HepG2 (cell line): ENCODE data around the gene OSBPL10. TPM values are rescaled to one million over a fixed set of nuclear protein-coding genes. Genes with fewer than 3 reads are reported as not detected.

Source experiments
- AKAP8 ChIP-seq: sonication (generic); formaldehyde crosslinking; IDR thresholded peaks from 2 replicates; pipeline ENCODE4 v1.5.1; 2020; ENCODE audit warnings: mild to moderate bottlenecking, missing genetic modification reagents
- CREM ChIP-seq, 2 experiments: sonication (generic) in 1 of 2; formaldehyde crosslinking in 1 of 2; IDR thresholded peaks; 2 replicates each; pipeline versions ENCODE4 v1.4.0 to v1.6.1; 2016 to 2020; ENCODE audit warnings: antibody characterized with exemption in 1 of 2, mild to moderate bottlenecking in 1 of 2, missing genetic modification reagents in 1 of 2
- ETV5 ChIP-seq: IDR thresholded peaks from 2 replicates; pipeline ENCODE4 v1.6.1; 2018; ENCODE audit warnings: missing biosample characterization, missing genetic modification reagents, inconsistent platforms, borderline replicate concordance
- IRX3 ChIP-seq: sonication (generic); formaldehyde crosslinking; IDR thresholded peaks from 2 replicates; pipeline ENCODE4 v1.8.1; 2023; ENCODE audit warnings: mild to moderate bottlenecking, low read depth, missing genetic modification reagents, borderline replicate concordance
- MED1 ChIP-seq: sonication (generic); formaldehyde crosslinking; IDR thresholded peaks from 2 replicates; pipeline ENCODE4 v1.4.0; 2020; ENCODE audit warnings: missing genetic modification reagents
- NCOR1 ChIP-seq: fragments of 200-600 bp; sonication (generic); IDR thresholded peaks from 2 replicates; pipeline ENCODE4 v1.7.0; 2017; ENCODE audit warnings: antibody characterized with exemption, low read length, borderline replicate concordance
- NKX3-1 ChIP-seq: sonication (generic); formaldehyde crosslinking; IDR thresholded peaks from 2 replicates; pipeline ENCODE4 v1.5.0; 2020; ENCODE audit warnings: missing genetic modification reagents
- PHF20 ChIP-seq: sonication (generic); formaldehyde crosslinking; IDR thresholded peaks from 2 replicates; pipeline ENCODE4 v1.5.0; 2020; ENCODE audit warnings: mild to moderate bottlenecking, missing genetic modification reagents
- RARA ChIP-seq: IDR thresholded peaks from 2 replicates; pipeline ENCODE4 v1.6.1; 2016; ENCODE audit warnings: missing genetic modification reagents, missing compliant biosample characterization
- RFX3 ChIP-seq: IDR thresholded peaks from 2 replicates; pipeline ENCODE4 v1.6.1; 2016; ENCODE audit warnings: missing biosample characterization, missing genetic modification reagents
- SMC3 ChIP-seq: IDR thresholded peaks from 2 replicates; pipeline ENCODE4 v1.6.1; 2011; ENCODE audit warnings: low read length, improper control_type of control experiment
- SP1 ChIP-seq, 2 experiments: fragments of 450-650 bp in 1 of 2; sonication (generic) in 1 of 2; formaldehyde crosslinking in 1 of 2; IDR thresholded peaks; 2 replicates each; pipeline versions ENCODE4 v1.4.0 to v1.6.1; 2016 to 2020; ENCODE audit warnings: missing genetic modification reagents in 1 of 2
- SUZ12 ChIP-seq: fragments of 150-350 bp; IDR thresholded peaks from 2 replicates; pipeline ENCODE4 v1.6.1; 2014; ENCODE audit warnings: low read depth, low read length
- TCF12 ChIP-seq, 2 experiments: fragments of 450-650 bp in 1 of 2; sonication (generic) in 1 of 2; formaldehyde crosslinking in 1 of 2; IDR thresholded peaks; 2 replicates each; pipeline versions ENCODE4 v1.6.1 to v1.8.0; 2017 to 2022; ENCODE audit warnings: antibody characterized with exemption in 1 of 2, mild to moderate bottlenecking in 1 of 2, missing genetic modification reagents in 1 of 2, moderate library complexity in 1 of 2
- TP53 ChIP-seq: sonication (generic); formaldehyde crosslinking; conservative IDR thresholded peaks from 2 replicates; pipeline ENCODE4 v1.4.0; 2020; ENCODE audit warnings: missing genetic modification reagents
- ZBTB2 ChIP-seq: sonication (generic); formaldehyde crosslinking; IDR thresholded peaks from 2 replicates; pipeline ENCODE4 v1.8.0; 2022; ENCODE audit warnings: low read depth, missing genetic modification reagents
- ZBTB21 ChIP-seq: sonication (generic); formaldehyde crosslinking; IDR thresholded peaks from 2 replicates; pipeline ENCODE4 v1.4.0; 2020; ENCODE audit warnings: missing genetic modification reagents
- ZBTB37 ChIP-seq: sonication (generic); formaldehyde crosslinking; IDR thresholded peaks from 2 replicates; pipeline ENCODE4 v1.4.0; 2020; ENCODE audit warnings: mild to moderate bottlenecking, missing genetic modification reagents
- ZFYVE20 ChIP-seq: sonication (generic); formaldehyde crosslinking; IDR thresholded peaks from 2 replicates; pipeline ENCODE4 v1.8.0; 2023; ENCODE audit warnings: low read depth, mild to moderate bottlenecking, moderate library complexity, missing genetic modification reagents, borderline replicate concordance
- ZNF33B ChIP-seq: sonication (generic); formaldehyde crosslinking; IDR thresholded peaks from 2 replicates; pipeline ENCODE4 v1.5.1; 2020; ENCODE audit warnings: mild to moderate bottlenecking, missing genetic modification reagents
- ZNF572 ChIP-seq: sonication (generic); formaldehyde crosslinking; IDR thresholded peaks from 2 replicates; pipeline ENCODE4 v1.5.1; 2020; ENCODE audit warnings: mild to moderate bottlenecking, missing genetic modification reagents
- ZNF644 ChIP-seq: IDR thresholded peaks from 2 replicates; pipeline ENCODE4 v1.6.1; 2016; ENCODE audit warnings: low read depth
- ZNF720 ChIP-seq: sonication (generic); formaldehyde crosslinking; IDR thresholded peaks from 2 replicates; pipeline ENCODE4 v1.4.0; 2020; ENCODE audit warnings: missing genetic modification reagents
- ZNF766 ChIP-seq: sonication (generic); formaldehyde crosslinking; IDR thresholded peaks from 2 replicates; pipeline ENCODE4 v1.5.0; 2020; ENCODE audit warnings: missing genetic modification reagents, borderline replicate concordance
- ZNF773 ChIP-seq: sonication (generic); formaldehyde crosslinking; IDR thresholded peaks from 2 replicates; pipeline ENCODE4 v1.4.0; 2020; ENCODE audit warnings: missing genetic modification reagents, borderline replicate concordance
- polyA plus RNA-seq, 8 experiments: library from polyadenylated mRNA; depleted of rRNA in 3 of 8; stranded (reverse) in 7 of 8; unstranded in 1 of 8; fragments of >200 nt; fragmentation: Illumina TruSeq in 4 of 8; extraction: Trizol in 4 of 8; gene quantifications; 2 replicates each; pipeline versions ENCODE4 v1.2.1 to v1.2.3, GENCODE V29; 2011 to 2016; ENCODE audit warnings: low read depth in 4 of 8, missing spikeins in 1 of 8, mixed read lengths in 1 of 8; ENCODE audit not compliant: insufficient read depth in 1 of 8
- total RNA-seq, 5 experiments: library from RNA; depleted of rRNA; stranded (reverse); fragments of >200 nt; fragmentation: Illumina TruSeq; extraction: Trizol; gene quantifications; 2 replicates each; pipeline ENCODE4 v1.2.3, GENCODE V29; 2016; ENCODE audit warnings: low read depth in 1 of 5
- TF ChIP-seq, protein P1 (sequence below): sonication (generic); formaldehyde crosslinking; IDR thresholded peaks from 2 replicates; pipeline ENCODE4 v1.9.0; 2021; ENCODE audit warnings: missing genetic modification reagents, borderline replicate concordance
- TF ChIP-seq, protein P2 (sequence below): sonication (generic); formaldehyde crosslinking; IDR thresholded peaks from 2 replicates; pipeline ENCODE4 v1.9.0; 2021; ENCODE audit warnings: missing genetic modification reagents, mild to moderate bottlenecking, borderline replicate concordance

OSBPL10 gene
- total and polyA plus RNA-seq, 2 of the 13 experiments (the other 11 are each of a cell fraction or from before 2014, with no cell fraction given) = 10.3 to 28.6 TPM

- peak; percentile 88 for TF ChIP-seq RARA
- TF ChIP-seq MED1 (CRISPR knock-in tag) = peak; percentile 34; the same call in 1 of the 2 replicates
- TF ChIP-seq PHF20 (CRISPR knock-in tag) = no peak
- TF ChIP-seq, protein P1, sequence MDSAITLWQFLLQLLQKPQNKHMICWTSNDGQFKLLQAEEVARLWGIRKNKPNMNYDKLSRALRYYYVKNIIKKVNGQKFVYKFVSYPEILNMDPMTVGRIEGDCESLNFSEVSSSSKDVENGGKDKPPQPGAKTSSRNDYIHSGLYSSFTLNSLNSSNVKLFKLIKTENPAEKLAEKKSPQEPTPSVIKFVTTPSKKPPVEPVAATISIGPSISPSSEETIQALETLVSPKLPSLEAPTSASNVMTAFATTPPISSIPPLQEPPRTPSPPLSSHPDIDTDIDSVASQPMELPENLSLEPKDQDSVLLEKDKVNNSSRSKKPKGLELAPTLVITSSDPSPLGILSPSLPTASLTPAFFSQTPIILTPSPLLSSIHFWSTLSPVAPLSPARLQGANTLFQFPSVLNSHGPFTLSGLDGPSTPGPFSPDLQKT (CRISPR knock-in tag) = no peak
- TF ChIP-seq SP1 (IDR thresholded peaks at IDR 0.05) = no peak
- TF ChIP-seq SP1 (CRISPR knock-in tag; IDR thresholded peaks at IDR 0.05) = no peak
- no peak for TF ChIP-seq ZNF572 (CRISPR knock-in tag)
- TF ChIP-seq SUZ12 = no peak
- TF ChIP-seq NKX3-1 = no peak
- no peak for TF ChIP-seq ZNF773 (CRISPR knock-in tag)
- TF ChIP-seq TP53 = no peak
- TF ChIP-seq RFX3 = no peak
- no peak for TF ChIP-seq ZNF766 (CRISPR knock-in tag)
- TF ChIP-seq ZBTB2 (CRISPR knock-in tag) = no peak
- TF ChIP-seq NCOR1 = peak; percentile 58; the same call in 1 of the 2 replicates
- no peak for TF ChIP-seq AKAP8 (CRISPR knock-in tag)
- no peak for TF ChIP-seq ZFYVE20 (CRISPR knock-in tag)
- peak; percentile 59; the same call in 1 of the 2 replicates for TF ChIP-seq ZBTB21 (CRISPR knock-in tag)
- TF ChIP-seq ZNF720 (CRISPR knock-in tag) = no peak
- TF ChIP-seq ETV5 (CRISPR knock-in tag) = no peak
- TF ChIP-seq CREM (IDR thresholded peaks at IDR 0.05) = peak; percentile 39; the same call in 1 of the 2 replicates
- TF ChIP-seq CREM (CRISPR knock-in tag; IDR thresholded peaks at IDR 0.05) = no peak
- no peak for TF ChIP-seq TCF12 (IDR thresholded peaks at IDR 0.05)
- no peak for TF ChIP-seq TCF12 (CRISPR knock-in tag; IDR thresholded peaks at IDR 0.05)
- TF ChIP-seq ZNF644 (CRISPR knock-in tag) = 0 out of 2 replicates have a peak, but pooled peaks have one; percentile 40
- TF ChIP-seq SMC3 = peak; percentile 27; the same call in 1 of the 2 replicates
- TF ChIP-seq ZNF33B (CRISPR knock-in tag) = no peak
- no peak for TF ChIP-seq ZBTB37 (CRISPR knock-in tag)
- no peak for TF ChIP-seq IRX3
- TF ChIP-seq, protein P2, sequence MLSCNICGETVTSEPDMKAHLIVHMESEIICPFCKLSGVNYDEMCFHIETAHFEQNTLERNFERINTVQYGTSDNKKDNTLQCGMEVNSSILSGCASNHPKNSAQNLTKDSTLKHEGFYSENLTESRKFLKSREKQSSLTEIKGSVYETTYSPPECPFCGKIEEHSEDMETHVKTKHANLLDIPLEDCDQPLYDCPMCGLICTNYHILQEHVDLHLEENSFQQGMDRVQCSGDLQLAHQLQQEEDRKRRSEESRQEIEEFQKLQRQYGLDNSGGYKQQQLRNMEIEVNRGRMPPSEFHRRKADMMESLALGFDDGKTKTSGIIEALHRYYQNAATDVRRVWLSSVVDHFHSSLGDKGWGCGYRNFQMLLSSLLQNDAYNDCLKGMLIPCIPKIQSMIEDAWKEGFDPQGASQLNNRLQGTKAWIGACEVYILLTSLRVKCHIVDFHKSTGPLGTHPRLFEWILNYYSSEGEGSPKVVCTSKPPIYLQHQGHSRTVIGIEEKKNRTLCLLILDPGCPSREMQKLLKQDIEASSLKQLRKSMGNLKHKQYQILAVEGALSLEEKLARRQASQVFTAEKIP (CRISPR knock-in tag) = no peak
Observed at GRCh38 chr3:31974471-31974870, 6.6 kb downstream of the OSBPL10 start (continued).
